ENCODE measurements around the gene TRIO.

Gene TRIO

DNA sequence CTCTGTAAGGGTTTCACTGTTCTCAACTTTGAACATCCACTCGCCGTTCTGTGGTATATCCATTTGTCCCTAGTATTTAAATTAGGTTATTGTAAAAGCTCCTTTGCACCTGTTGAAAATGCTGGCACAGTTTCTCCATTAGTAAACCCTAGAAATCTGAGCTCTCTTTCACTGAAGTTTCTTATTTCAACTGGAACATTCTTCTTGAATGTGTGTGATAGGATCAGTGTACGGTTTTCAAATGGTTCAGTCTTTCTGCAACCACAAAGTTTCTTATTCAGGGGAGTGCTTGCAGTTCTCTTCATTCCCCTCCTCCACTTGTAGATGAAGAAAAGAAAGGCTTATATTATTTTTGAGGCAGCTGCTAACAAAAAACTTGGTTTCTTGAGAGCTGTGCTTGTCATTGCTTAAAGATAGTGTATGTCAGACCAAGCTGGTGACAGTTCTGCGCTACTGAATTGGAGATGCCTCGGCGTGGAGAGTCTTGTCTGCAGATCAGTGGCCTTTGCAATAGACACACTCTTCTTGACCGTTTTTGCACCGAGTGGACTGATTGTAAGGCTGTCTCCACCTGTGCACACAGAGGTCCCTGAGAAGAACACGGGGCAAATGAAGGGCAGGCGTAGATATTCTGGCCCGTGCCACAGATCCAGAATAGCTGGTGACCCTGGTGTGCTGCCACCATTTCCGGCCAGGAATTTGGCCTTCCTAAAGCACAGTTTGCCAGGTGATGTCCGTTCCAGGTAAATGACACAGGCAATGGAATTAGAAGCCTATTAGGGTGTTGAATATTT is 102.2 kb downstream of the TRIO start:
- Mint-ChIP-seq H3K36me3 (ENCODE audit: low read depth) (no peaks in the 10 kb centered on the region), H3K27ac (no peak overlapping the region), H3K4me3 (no peak overlapping the region), H3K9me3 (no peaks in the 10 kb centered on the region), H3K27me3 (no peaks in the 10 kb centered on the region), H3K4me1 (ENCODE audit: low read depth) (peaks cover 8% of the 10 kb centered on the region)

DNA sequence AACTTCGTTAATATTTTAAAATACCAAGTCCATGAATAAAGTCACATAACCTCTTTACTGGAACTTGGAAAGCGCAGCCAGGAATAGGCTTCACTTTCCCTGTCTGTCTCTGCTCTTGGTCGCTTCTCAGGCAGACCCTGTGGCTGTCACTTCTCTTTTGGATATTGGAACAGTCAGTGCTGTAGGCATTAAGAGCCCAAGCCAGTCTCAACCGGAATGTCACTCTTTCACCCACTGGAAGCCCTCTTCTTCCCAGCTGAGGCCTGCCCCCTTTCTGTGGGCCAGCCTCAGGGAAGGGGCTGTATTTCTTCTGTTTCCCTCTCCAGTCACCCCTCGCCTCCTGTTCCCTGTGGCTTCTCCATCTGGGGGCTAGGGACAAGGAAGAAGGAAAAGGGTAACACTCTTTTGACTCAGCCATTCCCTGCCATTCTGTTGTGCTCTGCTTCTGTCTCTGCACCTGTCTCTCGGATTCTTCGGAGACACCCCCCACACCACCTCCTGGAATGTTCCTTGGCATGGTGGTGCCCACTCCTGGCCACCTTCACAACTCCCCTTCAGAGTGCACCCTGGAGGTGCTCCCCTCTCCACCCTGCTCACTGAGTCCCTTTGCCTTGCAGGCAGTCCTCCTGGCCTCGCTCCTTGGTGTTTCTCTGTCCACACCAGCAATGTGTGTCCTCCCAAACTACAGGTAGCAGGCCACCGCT is 103.4 kb downstream of the TRIO start:
- H3K4me3 Mint-ChIP-seq: no peak overlapping the region
- peaks cover 10% of the 10 kb centered on the region for H3K4me1 Mint-ChIP-seq (ENCODE audit: low read depth)
- H3K9me3 Mint-ChIP-seq: no peaks in the 10 kb centered on the region
- H3K36me3 Mint-ChIP-seq (ENCODE audit: low read depth): no peaks in the 10 kb centered on the region
- no peak overlapping the region for H3K27ac Mint-ChIP-seq
- H3K27me3 Mint-ChIP-seq: no peaks in the 10 kb centered on the region

DNA sequence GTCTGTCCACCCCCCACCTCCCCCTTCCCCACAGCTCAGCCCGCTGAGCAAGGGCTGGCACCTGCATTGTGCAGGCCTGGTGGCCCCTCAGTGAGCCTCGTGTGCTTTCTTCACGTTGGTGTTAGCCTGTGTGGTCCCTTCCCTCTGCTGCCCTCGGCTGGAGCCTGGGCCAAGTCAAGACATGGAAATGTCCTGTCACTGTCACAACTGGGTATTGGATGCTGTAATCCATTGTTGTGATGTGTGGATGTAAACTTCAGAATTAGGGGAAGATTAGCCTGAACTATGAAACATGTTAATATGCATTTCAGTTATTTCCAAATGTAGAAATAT is 103.9 kb downstream of the TRIO start:
- Mint-ChIP-seq H3K36me3 (ENCODE audit: low read depth) (no peaks in the 10 kb centered on the region), H3K27me3 (no peaks in the 10 kb centered on the region), H3K27ac (no peak overlapping the region), H3K4me1 (ENCODE audit: low read depth) (peaks cover 10% of the 10 kb centered on the region), H3K4me3 (no peak overlapping the region), H3K9me3 (no peaks in the 10 kb centered on the region)

DNA sequence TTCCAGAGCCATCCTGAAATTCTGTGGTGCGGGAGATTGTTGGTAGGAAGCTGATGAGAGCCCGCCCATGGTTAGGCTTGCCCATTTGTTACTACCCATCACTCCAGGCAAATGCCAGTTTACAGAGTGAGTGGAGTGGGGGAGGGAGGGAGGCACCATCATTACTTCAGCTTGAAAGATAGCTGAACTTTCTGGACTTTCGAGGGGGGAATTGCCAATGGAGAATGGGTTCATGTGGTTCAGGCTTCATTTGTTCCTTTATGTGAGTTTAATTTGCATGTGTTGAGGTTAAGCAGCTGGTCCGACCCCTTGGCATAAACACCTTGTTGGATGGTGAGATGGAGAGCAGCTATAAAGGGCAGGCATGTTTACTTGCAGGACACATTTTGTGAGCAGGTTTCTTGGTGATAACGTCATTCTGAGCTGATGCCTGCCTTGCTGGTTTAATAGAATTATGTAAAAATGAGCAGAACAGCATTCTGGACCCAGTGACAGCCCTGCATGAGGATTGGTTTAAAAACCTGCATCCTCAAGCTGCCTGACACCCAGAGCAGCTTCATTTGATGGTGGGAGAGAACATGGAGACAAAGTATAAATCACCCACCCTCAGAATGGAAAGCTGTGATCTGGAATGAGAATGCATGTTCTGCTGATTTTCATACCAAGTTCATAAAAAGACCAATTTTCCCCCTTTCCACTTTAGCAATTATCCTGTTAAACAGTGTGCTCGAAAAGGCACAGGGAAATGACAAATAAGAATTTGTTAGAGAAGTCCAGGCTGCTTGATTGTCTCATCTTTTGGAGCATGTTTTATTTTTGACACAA is 106.3 kb downstream of the TRIO start:
- Mint-ChIP-seq H3K27ac (no peak overlapping the region), H3K36me3 (ENCODE audit: low read depth) (no peaks in the 10 kb centered on the region), H3K27me3 (no peaks in the 10 kb centered on the region), H3K4me1 (ENCODE audit: low read depth) (peaks cover 10% of the 10 kb centered on the region), H3K9me3 (no peaks in the 10 kb centered on the region), H3K4me3 (no peak overlapping the region)

DNA sequence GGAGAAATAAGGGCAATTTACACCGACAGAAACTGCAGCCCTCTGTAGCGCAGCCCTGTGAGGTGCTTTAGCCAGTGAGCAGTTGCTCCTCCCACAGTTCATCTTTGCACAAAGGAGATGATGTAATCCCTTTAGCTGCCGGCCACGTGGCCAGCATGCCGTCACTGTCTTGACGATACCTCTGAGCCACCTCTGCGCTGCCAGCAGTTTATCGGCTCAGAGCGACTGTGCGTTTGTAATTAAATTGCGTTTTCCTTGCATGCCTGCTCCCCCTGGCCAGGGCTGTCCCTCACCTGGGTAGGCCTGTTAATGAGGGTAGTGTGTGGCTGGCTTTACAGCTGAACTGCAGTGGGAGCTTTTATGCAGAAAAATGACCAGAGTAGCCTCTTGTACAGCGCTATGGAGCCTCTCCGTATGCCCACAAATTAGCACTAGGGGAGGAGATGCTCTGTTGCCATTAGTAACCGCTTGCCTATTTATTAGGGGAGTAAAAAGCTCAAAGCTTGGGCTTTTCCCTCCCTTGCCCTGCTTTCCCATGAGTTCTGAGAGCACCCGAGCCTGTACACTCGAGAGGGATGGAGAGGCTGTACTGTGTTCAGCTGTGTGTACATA is 107.0 kb downstream of the TRIO start:
- no peaks in the 10 kb centered on the region for H3K36me3 Mint-ChIP-seq (ENCODE audit: low read depth)
- peaks cover 10% of the 10 kb centered on the region for H3K4me1 Mint-ChIP-seq (ENCODE audit: low read depth)
- H3K4me3 Mint-ChIP-seq: no peak overlapping the region
- no peak overlapping the region for H3K27ac Mint-ChIP-seq
- peaks cover 4% of the 10 kb centered on the region for H3K9me3 Mint-ChIP-seq
- H3K27me3 Mint-ChIP-seq: no peaks in the 10 kb centered on the region

DNA sequence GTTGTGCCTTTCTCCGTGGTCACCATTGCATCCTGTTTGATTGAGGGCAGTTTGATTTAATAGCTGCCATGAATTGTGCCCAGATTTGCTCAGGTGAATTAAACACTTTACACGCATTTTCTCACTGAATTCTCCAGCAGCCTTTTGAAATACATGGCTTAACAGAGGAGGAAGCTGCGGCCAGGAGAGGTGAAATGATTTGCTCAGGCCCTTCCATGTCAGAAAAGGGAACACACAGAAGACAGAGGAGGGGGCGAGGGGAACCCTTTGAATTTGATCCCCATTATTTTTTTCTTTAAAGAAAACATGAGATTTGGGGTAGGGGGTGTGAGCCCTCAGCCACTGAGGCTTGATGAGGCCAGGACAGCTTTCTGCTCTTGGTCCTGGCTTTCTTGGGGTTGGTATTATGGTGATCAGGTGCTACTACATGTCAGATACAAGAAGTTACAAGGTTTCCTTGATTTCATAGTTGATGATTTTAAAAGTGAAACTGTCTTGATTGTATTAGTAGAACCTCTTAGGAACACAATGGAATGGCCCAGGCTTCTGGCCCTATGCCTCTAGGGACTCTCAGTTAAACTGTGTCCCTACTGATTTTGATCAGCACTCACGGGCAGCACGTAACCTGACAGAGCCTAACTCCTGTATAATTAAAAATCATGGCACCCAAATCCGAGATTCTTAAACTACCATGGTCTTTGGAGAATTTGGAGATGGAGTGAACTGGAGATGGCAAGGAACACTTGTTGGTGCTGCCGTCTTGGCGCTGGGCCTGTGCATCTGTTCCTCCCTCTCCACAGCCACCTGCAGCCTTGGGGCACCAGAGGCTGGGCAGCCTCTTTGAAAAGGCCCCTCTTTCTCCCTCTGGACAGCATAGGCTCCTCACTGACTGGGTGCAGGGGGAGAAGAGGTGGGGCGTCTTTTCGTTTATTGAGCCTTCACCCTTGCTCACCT is 107.9 kb downstream of the TRIO start:
- Mint-ChIP-seq H3K27me3 (no peaks in the 10 kb centered on the region), H3K4me3 (no peak overlapping the region), H3K9me3 (peaks cover 8% of the 10 kb centered on the region), H3K4me1 (ENCODE audit: low read depth) (peaks cover 10% of the 10 kb centered on the region), H3K36me3 (ENCODE audit: low read depth) (peaks cover 2% of the 10 kb centered on the region), H3K27ac (peak overlapping the region; percentile 31)

DNA sequence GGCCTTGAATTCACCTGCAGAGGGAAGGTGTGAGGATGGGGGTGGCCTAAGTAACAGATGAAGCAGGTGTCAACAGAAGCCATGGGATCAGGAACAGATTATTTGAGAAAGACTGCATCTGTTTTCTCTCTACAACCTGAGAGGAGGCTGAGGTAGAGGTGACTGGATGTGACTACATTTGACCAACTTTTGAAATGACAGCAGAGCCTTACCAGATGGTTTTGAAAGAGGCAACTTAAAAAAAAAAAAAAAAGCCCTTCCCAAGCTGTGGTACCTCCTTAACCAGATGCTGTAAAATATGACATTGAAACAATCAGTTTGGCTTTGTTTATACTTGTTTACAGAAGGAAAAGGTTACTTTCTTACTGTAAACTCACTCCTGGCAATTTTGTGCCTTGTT is 108.6 kb downstream of the TRIO start:
- peaks cover 10% of the 10 kb centered on the region for H3K9me3 Mint-ChIP-seq
- no peaks in the 10 kb centered on the region for H3K27me3 Mint-ChIP-seq
- H3K36me3 Mint-ChIP-seq (ENCODE audit: low read depth): peaks cover 5% of the 10 kb centered on the region
- peaks cover 10% of the 10 kb centered on the region for H3K4me1 Mint-ChIP-seq (ENCODE audit: low read depth)
- peak overlapping the region; percentile 31 for H3K27ac Mint-ChIP-seq
- no peak overlapping the region for H3K4me3 Mint-ChIP-seq

DNA sequence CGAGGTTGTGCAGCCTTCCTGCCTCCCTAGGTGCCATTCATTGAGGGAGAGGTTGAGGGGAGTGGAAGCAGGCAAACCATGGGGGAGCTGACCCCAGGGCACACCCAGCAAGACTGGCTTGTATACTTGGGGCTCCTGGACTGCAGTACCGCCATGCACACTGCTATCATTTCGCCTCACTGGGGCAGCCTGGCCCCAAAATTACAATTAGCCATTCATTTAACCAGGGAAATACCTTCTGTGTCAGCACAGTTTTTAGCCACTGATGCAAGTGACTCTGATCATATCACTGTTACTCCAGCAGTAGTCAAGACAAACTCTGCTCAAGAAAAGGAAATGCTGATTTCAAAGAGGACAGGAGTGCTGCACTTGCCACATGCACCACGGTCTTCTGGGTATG is 109.7 kb downstream of the TRIO start:
- H3K9me3 Mint-ChIP-seq: peaks cover 10% of the 10 kb centered on the region
- H3K4me3 Mint-ChIP-seq: no peak overlapping the region
- H3K27ac Mint-ChIP-seq: no peak overlapping the region
- no peaks in the 10 kb centered on the region for H3K27me3 Mint-ChIP-seq
- peaks cover 10% of the 10 kb centered on the region for H3K4me1 Mint-ChIP-seq (ENCODE audit: low read depth)
- peaks cover 5% of the 10 kb centered on the region for H3K36me3 Mint-ChIP-seq (ENCODE audit: low read depth)

DNA sequence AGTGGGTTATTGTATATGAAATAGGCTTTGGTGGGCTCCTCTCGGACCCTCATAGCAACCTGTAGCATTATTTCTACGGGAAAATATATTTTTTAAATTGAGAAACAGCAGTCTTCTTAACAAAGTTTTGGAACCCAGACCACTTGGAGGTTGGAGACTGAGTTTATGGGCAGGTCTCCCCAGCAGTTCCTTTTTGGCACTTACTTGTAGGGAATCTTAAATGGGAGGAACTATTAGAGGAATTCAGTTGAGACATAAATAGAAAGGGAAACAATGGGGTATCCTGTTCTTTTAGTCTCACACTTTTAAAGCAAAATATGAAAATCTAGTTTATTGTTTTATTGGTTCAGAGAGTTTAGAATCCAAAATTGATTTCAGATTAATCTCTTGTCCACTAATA is 111.5 kb downstream of the TRIO start:
- Mint-ChIP-seq H3K9me3 (peaks cover 10% of the 10 kb centered on the region), H3K27me3 (no peaks in the 10 kb centered on the region), H3K4me1 (ENCODE audit: low read depth) (peaks cover 3% of the 10 kb centered on the region), H3K36me3 (ENCODE audit: low read depth) (peaks cover 5% of the 10 kb centered on the region), H3K4me3 (no peak overlapping the region), H3K27ac (no peak overlapping the region)

DNA sequence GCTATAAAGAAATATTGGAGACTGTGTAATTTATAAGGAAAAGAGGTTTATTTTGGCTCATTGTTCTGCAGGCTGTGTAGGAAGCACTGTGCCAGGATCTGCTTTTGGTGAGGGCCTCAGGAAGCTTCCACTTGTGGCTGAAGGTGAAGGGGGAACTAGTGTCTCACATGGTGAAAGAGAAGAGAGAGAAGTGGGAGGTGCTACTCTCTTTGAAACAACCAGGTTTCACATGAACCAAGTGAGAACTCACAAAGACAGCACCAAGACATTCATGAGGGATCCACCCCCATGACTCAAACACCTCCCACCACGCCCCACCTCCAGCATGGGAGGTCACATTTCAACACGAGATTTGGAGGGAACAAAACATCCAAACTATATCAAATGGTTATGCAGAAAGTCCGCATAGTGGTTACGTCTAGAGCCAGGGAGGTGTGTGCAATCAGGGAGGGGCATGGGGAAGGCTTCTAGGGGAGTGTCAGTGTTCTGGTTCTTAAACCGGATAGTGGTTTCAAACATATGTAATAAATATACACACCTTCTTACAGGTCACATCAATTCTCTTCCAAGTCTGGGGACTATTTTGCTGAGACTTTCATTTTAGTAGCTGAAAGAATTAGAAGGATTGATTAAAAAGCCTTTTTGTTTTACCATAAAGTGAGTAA is 113.0 kb downstream of the TRIO start:
- H3K4me1 Mint-ChIP-seq (ENCODE audit: low read depth): peaks cover 1% of the 10 kb centered on the region
- H3K36me3 Mint-ChIP-seq (ENCODE audit: low read depth): peaks cover 5% of the 10 kb centered on the region
- no peak overlapping the region for H3K4me3 Mint-ChIP-seq
- no peaks in the 10 kb centered on the region for H3K27me3 Mint-ChIP-seq
- H3K27ac Mint-ChIP-seq: no peak overlapping the region
- peaks cover 10% of the 10 kb centered on the region for H3K9me3 Mint-ChIP-seq

DNA sequence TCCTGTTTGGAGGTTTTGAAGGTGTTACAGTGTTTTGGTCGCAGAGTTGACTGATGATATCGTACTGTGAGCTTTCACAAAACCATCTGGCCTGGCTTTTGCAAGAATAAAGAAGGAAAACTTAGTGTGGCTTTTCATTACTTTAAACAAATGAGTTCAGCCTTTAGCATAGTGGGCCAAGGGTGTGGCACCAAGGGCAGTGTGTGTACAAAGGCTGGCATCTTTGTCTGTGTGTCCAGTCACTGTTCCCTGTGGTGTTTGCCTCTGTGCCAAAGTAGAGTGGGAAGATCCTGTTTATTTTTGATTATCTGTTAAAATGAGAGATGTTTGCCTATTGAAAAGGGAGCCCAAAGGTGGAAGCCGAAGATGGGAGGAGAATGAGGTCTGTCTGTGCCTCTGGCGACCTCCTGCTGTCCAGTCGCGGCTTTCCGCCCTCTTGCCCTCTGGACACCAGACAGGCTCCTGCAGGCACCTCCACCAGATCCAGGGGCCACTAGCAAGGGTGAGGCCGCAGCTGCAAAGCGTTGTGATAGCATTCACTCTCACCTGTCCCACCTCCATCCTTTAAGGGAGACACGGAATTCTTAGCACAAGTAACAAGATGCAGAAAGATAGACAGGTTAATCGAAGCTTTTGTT is 113.7 kb downstream of the TRIO start:
- no peak overlapping the region for H3K4me3 Mint-ChIP-seq
- peaks cover 10% of the 10 kb centered on the region for H3K9me3 Mint-ChIP-seq
- no peak overlapping the region for H3K27ac Mint-ChIP-seq
- no peaks in the 10 kb centered on the region for H3K27me3 Mint-ChIP-seq
- peaks cover 5% of the 10 kb centered on the region for H3K4me1 Mint-ChIP-seq (ENCODE audit: low read depth)
- peaks cover 5% of the 10 kb centered on the region for H3K36me3 Mint-ChIP-seq (ENCODE audit: low read depth)

DNA sequence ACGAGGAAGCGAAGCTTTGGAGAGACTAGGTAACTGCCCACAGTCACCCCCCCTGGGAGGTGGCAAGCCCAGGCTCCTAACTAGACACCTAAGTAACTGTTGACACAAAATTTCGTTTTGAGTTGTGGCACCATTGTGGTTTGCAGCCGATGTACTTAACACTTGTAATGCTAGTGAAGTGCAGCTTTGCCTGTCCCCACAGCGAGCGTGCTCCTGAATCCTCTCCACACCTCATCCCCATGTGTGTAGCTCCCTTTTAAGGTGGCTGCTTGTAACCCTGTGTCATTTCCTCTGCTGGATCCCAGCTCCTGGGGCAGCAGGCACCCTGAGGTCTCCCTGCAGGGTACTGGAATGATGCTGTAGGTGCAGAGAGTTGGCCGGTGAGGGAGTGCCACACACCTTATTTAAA is 114.9 kb downstream of the TRIO start:
- no peak overlapping the region for H3K27ac Mint-ChIP-seq
- peaks cover 6% of the 10 kb centered on the region for H3K27me3 Mint-ChIP-seq
- H3K36me3 Mint-ChIP-seq (ENCODE audit: low read depth): peaks cover 5% of the 10 kb centered on the region
- H3K4me1 Mint-ChIP-seq (ENCODE audit: low read depth): peaks cover 5% of the 10 kb centered on the region
- peaks cover 10% of the 10 kb centered on the region for H3K9me3 Mint-ChIP-seq
- H3K4me3 Mint-ChIP-seq: no peak overlapping the region

DNA sequence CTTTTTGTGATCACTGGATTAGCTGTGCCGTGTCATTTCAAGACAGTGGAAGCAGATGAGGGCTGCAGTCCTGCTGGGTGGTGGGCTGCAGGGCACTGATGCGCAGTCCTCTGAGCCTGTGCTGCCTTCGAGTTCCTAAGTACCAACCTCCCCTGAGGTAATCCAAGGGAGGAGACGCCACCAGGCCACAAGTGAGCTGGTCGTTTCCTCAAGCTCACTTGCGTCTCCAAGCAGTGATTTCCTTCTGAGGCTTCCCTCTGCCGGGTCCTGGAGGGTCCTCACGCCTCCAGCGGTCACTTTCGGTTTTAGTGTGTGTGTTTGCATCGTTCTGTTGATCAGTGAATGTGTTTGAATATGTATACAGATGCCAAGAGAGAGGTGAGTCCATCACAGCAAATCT is 115.7 kb downstream of the TRIO start:
- peaks cover 5% of the 10 kb centered on the region for H3K36me3 Mint-ChIP-seq (ENCODE audit: low read depth)
- peaks cover 14% of the 10 kb centered on the region for H3K27me3 Mint-ChIP-seq
- H3K27ac Mint-ChIP-seq: no peak overlapping the region
- no peak overlapping the region for H3K4me3 Mint-ChIP-seq
- H3K4me1 Mint-ChIP-seq (ENCODE audit: low read depth): peaks cover 5% of the 10 kb centered on the region
- H3K9me3 Mint-ChIP-seq: peaks cover 10% of the 10 kb centered on the region

Data from stimulated activated naive CD8-positive, alpha-beta T cell treated with anti-CD3 and anti-CD28 coated beads, Interleukin-15, Interleukin-2, amounts not matched to agents 100 ng/mL and 50 ng/mL, for 24 hours (primary cell).